Measurements from ENCODE around the gene WNT16.

GRCh38 chr7:121307021-121307574 lies 21.7 kb upstream of the WNT16 start:
- no peak for TF ChIP-seq CTCF (IDR thresholded peaks at IDR 0.05)
- TF ChIP-seq POLR2A (IDR thresholded peaks at IDR 0.05), result no peak

Data from adrenal gland (tissue), 5 donors.